DMS114 treated with DMSO at 0.1 percent for 48 hours (cell line): ENCODE results near the gene VWA5B2.

Experiments used
- DNase-seq: peaks from one replicate; lab custom pipeline; 2025; ENCODE audit not compliant: unreplicated experiment; lab: John Stamatoyannopoulos, UW

Gene VWA5B2

GRCh38 chr3:184222521-184222920, 6.9 kb upstream of the VWA5B2 start:
- DNase-seq: no peak

- no peak for DNase-seq
Observed at GRCh38 chr3:184223946-184224345, 5.4 kb upstream of the VWA5B2 start.

- no peak for DNase-seq
Observed at GRCh38 chr3:184227481-184227935, 1.9 kb upstream of the VWA5B2 start.

- no peak for DNase-seq
Observed at GRCh38 chr3:184228376-184229137, 828 bp upstream of the VWA5B2 start.

- no peak for DNase-seq
Observed at GRCh38 chr3:184230081-184230602, 757 bp downstream of the VWA5B2 start.

GRCh38 chr3:184230603-184231528, 1.5 kb downstream of the VWA5B2 start:
- DNase-seq: no peak

- no peak for DNase-seq
Observed at GRCh38 chr3:184231671-184232070, 2.3 kb downstream of the VWA5B2 start.

GRCh38 chr3:184233127-184233843, 3.9 kb downstream of the VWA5B2 start:
- DNase-seq: no peak

- no peak for DNase-seq
Observed at GRCh38 chr3:184234224-184234623, 4.8 kb downstream of the VWA5B2 start.

GRCh38 chr3:184234671-184235380, 5.4 kb downstream of the VWA5B2 start:
- DNase-seq: no peak

- DNase-seq: no peak
Observed at GRCh38 chr3:184235381-184236032, 6.1 kb downstream of the VWA5B2 start.

- DNase-seq: no peak
Observed at GRCh38 chr3:184236033-184236410, 6.6 kb downstream of the VWA5B2 start.

- DNase-seq: no peak
Observed at GRCh38 chr3:184236636-184237035, 7.3 kb downstream of the VWA5B2 start.

GRCh38 chr3:184237211-184237610, 7.8 kb downstream of the VWA5B2 start:
- DNase-seq: no peak

GRCh38 chr3:184237807-184238206, 8.4 kb downstream of the VWA5B2 start:
- no peak for DNase-seq

- no peak for DNase-seq
Observed at GRCh38 chr3:184238246-184238818, 8.9 kb downstream of the VWA5B2 start.

GRCh38 chr3:184239221-184239620, 9.8 kb downstream of the VWA5B2 start:
- DNase-seq: no peak

- no peak for DNase-seq
Observed at GRCh38 chr3:184239708-184240107, 10.3 kb downstream of the VWA5B2 start.

- DNase-seq: no peak
Observed at GRCh38 chr3:184240384-184241140, 11.2 kb downstream of the VWA5B2 start.
